ENCODE data around the gene RAF1.
"Not testable (repeated sequence)": the region's sequence is repeated elsewhere in the genome, so short reads cannot be mapped to it uniquely, and the experiment has no call there.

Gene RAF1

DNA sequence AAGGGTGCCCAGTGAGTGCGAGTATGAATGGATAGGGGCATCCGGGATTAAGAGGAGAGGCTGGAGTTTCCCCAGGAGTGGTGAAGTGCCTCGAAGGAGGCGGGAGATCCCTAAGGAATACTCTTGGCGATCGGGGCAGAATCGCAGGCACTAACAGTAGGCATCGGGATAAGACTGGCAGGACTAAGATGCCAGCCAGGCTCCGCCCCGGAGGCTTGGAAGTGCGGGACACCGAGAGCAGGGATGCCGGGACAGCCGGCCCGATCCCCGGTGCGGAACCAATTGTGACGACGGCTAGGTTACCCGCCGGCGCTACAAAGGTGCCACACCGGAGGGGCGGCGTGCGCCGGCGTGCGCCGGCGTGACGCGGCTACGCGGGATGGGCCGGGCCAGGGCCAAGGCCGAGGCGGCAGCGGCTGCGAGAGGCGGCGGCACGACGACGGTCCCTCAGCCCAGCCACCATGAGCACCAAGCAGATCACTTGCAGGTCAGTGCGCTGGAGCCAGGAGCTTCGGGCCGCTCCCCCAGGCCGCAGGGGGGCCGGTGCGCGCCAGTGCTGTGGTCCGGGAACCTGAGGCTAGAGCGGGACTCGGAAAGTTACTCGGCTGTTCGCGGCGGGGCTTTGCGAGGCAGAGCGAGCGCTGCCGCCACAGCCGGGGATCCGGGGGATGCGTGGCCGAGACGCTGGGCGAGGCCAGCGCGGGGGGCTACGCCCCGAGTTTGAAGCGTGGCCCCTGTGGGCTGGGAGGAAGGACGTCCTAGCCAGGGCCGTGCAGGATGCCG, 107.0 kb downstream of the RAF1 start, which contains the start of gene MKRN2:
Gene MKRN2, plus strand, starts transcription at position 398 of the 783 bp plus-strand sequence. Its CDS starts 64 bp downstream, at position 462.
- DNase-seq = peak; percentile 93 to 94

DNA sequence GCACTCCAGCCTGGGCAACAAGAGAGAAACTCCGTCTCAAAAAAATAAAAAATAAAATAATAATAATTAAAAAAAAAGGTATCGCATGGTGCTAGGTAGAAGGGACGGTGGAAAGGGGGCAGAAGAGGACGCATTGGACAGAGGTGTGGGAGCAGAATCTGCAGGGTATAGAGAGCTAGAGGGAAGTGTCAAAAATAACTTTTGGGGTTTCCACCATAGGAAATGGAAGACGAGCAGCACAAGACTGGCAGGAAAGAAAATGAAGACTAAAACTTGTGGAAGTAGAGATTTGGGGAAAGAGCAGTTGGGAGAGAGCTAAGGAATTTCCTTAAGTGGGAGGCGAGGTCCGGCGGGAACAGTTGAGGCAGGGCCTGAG, 107.6 kb downstream of the RAF1 start:
- no peak for DNase-seq

DNA sequence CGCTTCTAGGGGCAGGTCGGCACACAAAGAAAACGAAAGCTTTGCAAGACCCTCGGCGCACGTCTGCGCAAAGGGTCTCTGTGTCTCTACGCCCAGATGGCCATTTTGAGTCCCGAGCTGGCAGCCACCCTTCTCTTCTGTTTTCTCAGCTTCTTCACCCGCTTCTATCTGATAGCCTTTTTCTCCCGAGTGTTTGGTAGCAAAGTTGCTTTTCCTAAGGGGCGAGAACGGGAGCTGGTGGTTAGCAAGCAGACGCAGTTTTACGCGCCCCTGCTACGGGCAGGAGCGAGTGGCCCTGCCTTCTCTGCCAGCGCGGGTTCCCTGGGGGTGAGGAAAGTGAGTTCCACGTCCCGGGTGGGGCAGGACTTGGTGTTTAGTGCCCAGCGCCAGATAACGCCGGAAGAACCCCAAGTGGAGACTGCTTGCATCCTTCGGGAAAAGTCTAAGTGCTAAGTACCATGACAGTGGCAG, 110.0 kb downstream of the RAF1 start:
- DNase-seq = peak; percentile 46

DNA sequence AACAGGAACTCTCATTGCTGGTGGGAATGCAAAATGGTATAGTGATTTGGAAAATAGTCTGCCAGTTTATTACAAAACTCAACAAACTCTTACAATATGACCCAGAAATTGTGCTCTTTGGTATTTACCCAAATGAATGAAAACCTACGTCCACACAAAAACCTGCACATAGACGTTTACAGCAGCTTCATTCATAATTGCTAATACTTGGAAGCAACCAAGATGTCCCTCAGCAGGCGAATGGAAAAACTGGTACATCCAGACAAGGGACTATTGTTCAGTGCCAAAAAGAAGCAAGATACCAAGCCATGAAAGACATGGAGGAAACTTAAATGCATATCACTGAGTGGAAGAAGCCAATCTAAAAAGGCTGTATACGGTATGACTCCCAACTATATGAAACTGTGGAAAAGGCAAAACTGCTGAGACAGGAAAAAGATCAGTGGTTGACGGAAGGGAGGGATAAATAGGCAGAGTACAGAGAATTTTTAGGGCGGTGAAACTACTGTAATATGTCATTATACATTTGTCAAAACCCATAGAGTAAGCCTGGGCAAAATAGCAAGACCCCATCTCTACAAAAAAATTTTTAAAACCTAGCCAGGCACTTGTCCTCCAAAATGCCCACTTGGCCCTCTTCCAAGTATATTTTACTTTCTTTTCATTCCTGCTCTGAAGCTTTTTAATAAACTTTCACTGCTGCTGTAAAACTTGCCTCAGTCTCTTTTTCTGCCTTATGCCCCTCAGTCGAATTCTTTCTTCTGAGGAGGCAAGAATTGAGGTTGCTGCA, 113.8 kb downstream of the RAF1 start:
- no peak for DNase-seq

DNA sequence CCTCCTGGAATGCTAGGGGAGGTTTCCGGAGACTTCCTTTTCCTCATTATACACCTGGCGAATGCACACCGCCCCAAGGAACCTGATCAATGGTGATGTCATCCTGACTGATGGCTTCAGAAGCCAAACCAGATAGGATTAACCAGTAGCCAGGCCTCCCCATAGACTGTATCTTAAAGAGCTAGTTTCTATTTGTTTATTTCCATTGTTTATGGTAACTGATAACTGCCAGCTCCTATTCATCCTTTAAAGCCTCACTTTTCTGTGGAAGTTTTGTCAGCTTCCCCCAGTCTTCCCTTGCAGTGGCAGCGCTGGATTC, 118.5 kb downstream of the RAF1 start, which contains the start of gene MKRN2OS:
Gene MKRN2OS, minus strand, starts transcription at position 27 of the 319 bp plus-strand sequence. CDS start 35 bp downstream, outside the sequence.
- no peak for DNase-seq

DNA sequence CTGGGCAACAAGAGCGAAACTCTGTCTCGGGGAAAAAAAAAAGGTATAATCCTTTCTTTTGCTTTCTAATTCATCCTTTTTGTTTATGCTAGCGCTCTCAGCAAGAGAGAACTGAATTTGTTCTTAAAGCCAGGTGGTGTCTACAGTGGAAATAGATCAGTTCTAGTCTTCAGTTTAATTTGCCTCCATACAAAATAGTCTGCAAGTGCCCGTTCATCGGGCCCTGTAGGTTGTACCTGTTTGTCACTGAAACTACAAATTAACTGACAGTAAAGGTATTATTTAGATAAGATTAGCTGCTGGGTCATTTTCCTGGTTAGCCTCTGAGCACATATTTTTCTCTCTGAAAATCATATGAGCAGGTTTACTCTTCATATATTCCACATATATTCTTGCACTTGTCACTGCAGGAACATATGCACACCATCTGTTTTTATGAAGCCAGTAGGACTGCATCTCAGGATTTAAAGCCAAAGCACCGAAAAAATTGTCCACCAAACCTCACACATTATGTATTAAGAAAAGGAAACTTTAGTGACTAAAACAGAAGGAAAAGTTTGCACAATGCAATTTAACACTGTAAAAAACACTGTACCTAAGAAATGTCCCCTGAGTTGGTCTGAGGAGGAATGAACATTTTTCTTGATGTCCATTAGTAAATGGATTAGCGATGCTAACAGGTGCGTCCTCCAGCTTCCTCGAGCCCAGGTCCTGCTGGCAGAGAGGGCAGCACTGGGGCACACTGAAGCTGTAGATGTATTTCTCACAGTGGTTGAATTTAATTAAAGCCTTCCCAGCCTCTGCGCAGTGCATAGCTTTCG, 119.1 kb downstream of the RAF1 start:
- DNase-seq = no peak

DNA sequence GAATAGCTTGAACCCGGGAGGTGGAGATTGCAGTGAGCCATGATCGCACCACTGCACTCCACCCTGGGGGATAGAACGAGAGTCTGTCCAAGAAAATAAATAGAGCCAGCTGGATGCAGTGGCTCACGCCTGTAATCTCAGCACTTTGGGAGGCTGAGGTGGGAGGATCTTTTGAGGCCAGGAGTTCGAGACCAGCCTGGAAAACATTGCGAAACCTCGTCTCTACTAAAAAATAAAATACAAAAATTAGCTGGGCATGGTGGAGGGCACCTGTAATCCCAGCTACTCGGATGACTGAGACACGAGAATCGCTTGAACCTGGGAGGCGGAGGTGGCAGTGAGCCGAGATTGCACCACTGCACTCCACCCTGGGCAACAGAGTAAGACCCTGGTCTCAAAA, 120.4 kb downstream of the RAF1 start:
- not testable (repeated sequence) for DNase-seq

DNA sequence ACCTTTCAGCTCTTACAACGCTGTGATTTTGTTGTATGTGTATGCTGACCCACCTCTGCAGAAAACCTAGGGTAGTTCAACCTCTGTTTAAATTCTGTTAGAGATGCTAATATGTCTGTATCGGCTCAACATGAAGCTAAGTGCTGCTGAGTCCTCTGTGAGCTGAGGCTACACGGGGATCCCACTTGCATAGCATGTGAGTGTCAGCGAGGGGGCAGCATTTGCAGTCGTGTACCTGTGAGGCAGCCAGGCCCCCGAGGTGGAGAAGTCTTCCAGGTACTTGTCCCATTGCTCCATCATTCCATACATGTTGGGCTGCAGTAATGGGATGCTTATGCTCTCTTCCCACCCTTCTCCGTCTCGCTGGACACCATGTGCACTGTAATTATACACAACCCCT, 122.3 kb downstream of the RAF1 start:
- no peak for DNase-seq

DNA sequence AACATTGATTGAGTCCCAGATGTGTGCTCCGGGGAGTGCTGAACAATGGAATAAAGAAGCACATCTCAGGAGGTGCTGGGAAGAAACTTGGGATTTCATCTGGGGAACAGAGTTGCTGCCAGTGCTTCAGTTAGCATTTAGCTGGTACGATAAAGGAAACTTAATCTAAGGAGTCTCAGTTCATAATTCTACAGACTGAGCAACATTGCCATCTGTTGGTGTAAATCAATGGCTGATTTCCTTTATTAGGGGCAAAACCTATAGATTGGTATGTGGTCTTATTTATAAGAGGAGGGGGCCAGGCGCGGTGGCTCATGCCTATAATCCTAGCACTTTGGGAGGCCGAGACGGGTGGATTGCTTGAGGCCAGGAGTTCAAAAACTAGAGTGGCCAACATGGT, 127.5 kb downstream of the RAF1 start:
- DNase-seq = no peak

All from activated T-cell treated with anti-CD3 and anti-CD28 coated beads, Interleukin-2, amount 50 U/mL, for 48 hours (primary cell).